ENCODE measurements around the gene TMEM89. TPM values are rescaled to one million over a fixed set of nuclear protein-coding genes. Genes with fewer than 3 reads are reported as not detected.

The TMEM89 gene
- total RNA-seq, 2 donors from 2014 or later = not detected

DNA sequence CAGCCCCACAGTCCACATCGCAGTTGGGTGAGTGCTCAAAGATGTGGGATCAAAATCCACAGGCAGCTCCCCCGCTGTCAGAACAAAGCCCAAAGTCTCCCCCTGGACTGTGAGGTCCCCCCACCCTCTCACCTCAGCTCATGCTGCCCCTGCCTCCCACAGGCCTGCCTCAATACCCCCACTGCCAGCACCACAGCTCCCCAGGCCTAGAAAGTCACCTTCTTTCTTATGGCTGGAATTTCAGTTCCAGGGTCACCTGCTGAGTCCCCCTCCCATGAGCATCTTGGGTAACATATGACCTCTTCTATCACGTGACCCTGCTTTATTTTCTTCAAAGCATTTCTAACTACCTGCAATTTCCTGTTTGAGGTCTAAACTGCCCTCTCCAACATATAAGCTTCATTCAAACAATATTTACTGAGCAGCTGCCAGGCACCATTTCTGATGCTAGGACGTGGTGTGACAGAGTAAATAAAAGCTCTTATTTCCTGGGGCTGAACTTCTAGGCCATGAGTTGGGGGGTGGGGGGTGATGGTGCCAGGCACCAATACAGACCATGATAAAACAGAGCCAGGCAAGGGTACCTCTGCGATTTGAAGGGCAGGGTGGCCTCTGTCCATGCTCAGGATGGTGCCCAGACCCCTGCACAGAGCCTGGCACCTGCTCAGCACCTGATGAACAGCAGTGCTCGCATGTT is 2.4 kb upstream of the TMEM89 start:
- ATAC-seq (no peak), DNase-seq (no peak)
- intact Hi-C loops (cut with DNase I) = no loop called here

DNA sequence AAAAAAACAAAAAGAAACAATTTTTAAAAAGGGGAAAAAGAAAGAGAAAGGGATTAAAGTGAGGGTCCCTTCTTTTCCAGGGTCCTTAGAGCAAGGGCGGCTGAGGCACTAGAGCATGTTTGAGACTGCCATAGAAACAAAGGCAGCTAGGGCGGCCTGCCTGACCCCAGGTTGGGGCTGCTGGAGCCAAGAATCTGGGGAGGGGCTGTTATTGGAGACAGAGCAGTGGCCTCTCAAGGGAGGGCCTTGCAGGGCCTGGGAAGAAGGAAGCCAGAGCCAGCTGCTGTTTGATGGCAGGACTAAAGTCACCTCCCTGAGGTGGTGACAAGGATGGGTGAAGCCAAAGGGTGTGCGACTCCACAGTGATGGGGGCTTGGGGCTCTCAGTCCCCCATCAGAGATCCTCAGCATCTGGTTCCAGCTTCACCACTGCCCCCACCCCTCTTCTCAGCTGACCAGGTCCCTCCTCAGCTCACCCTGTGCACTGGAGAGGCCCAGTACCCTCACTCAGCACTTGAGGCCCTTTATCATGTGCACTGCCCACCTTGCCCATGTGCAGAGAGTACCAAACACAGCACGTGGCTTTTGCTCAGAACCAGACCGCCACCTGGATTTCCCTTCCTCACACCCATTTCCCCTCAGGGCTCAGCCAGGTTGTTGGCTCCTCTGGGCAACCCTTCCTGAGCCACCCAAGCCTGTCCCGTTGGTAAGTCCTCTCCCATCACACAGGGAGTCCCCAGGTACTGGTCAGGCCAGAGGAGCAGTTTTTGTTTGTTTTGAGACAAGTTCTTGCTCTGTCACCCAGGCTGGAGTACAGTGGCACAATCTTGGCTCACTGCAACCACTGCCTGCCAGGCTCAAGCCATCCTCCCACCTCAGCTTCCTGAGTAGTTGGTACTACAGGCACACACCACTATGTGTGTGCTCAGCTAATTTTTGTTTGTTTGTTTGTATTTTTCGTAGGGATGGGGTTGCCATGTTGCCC is 1.7 kb downstream of the TMEM89 start:
- no peak for DNase-seq
- ATAC-seq = no peak
- intact Hi-C loops (cut with DNase I) = no loop called here

DNA sequence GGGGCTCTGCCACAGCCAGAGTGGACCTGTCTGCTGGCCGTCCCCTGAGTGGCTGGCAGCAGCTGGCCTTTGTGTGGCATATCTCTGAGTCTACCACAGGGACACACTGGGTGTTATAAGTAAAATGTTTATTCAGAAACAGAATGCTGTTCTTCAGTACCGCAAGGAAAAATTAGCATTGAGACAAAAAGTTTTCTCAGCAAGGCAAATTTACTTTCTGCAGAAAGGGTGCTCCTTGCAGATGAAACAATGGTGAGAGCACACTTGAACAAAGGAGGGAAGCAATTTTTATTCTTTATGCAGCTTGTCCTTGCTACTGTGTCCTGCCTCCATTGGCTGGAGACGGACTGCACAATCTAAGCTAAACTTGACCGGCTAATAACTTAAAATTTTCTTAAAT is 4.0 kb downstream of the TMEM89 start:
- DNase-seq = no peak
- ATAC-seq = no peak
- intact Hi-C loops (cut with DNase I) = no loop called here

DNA sequence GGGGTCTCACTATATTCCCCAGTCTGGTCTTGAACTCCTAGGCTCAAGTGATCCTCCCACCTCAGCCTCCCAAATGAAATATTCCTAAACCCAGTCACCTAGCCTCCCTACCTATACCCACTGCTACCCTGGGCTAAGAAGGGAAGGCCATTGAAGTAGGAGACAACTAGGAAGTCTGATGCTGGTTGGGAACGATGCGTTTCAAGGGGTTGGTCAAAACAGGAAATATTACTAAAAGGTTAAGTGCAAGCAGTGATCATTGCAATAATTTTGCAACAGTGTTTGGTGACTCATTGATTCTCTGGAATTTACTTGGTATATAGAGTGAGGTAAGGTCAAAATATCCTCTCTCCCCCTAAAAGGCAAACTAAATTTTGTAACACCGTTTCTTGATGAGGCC is 7.5 kb downstream of the TMEM89 start:
- DNase-seq = no peak
- intact Hi-C loops (cut with DNase I) = no loop called here
- ATAC-seq = no peak

DNA sequence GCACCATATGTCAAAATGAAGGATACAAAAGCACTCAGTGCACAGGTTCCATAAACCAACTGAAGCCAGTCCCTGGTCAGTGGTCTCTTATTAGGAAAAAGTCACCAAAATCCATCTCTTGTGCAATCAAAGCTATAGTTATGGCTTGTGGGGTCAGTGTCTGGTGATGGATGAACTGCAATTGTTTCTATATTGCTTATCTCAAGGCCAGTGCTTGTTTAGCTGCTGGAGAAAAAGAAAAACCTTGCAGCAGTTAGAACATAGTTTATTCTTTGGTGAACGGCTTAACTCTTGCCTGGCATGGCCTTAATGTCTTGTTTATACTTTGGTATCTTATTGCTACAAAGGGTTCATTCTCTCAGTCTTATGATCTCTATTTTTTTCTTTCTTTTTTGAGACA is 9.3 kb downstream of the TMEM89 start:
- DNase-seq = no peak
- intact Hi-C loops (cut with DNase I) = no loop called here
- ATAC-seq = no peak

DNA sequence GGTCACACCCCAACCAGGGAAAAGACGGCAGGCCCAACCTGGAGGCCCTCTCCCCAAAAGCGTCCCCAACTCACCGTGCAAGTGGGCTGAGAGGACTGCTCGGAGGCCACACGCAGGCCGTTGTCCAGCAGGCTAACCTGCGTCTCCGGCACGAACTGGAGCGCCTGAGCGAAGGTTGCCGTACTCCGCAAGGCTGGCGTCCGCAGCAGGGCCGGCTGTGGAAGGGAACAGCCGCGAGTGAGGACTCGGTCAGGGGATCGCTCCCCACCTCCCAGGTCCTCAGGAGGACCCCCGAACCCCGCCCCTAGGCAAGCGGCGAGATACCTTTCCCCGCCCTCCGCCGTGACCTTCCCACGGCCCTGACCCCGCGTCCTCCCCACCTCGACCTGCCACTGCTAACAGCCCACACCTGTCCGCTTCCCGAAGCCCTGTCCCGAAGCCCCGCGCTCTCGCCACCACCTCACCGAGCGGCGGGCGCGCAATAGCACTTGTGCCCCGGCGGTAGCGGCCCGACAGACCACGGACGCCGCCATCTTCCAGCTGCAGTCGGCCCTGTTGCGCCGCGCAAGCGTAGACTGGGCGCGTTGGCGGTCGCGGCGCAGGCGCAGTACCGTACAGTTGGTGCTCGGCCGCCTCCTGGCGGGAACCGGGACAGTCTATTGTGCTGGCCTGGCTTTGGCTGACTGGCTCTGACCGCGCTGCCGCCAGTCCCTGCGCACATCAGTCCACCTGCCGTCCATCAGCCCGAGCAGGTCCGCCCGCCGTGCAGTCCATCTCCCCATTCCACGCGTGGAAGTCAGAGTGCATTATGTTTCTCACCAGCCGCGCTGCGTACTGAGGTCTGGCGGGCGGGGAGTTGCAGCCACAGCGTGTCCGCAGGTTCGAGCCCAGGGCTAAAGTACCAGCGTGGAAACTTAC is 12.2 kb downstream of the TMEM89 start, which contains the start of gene UQCRC1:
Gene UQCRC1, minus strand, starts transcription at position 559 of the 918 bp plus-strand sequence. Its CDS starts 26 bp downstream, at position 533.
- ATAC-seq = peak; percentile 100

DNA sequence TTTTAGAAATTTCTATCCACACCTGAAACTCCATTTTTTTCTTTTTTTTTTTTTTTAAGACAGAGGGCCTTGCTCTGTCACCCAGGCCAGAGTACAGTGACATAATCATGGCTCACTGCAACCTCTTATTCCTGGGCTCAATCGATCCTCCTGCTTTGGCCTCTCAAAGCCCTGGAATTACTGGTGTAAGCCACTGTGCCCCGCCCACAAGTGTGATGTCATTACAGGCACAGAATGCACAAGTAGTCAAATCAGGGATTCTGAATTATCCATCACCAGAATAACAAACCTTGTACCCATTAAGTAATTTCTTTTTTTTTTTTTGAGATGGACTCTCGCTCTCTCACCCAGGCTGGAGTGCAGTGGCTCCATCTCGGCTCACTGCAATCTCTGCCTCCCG is 14.1 kb downstream of the TMEM89 start:
- no peak for DNase-seq
- intact Hi-C loops (cut with DNase I) = no loop called here
- no peak for ATAC-seq

More for the DNA sequence above, 12.2 kb downstream of the TMEM89 start, which contains the start of gene UQCRC1:
- intact Hi-C loops (cut with DNase I) = no loop called here
- DNase-seq = peak; percentile 94

DNA sequence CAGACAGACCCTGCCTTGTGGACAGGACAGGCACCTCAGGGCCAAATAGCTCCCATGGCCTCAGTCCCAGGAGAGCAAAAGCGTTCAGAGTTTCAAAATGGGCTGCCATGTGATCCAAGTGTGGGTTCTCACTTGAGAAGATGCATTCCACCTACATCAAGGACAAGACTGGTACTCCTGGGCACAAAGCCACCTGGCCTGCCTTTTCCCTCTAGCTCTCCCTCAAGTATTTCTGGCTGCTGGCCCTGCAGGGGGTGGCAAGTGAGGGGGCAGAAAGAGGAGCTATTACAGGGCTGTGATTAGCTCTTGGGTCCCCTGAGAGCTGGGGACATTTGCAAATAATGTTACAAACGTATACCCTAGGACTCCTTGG is 20.0 kb downstream of the TMEM89 start:
- intact Hi-C loops (cut with DNase I) = no loop called here
- ATAC-seq = peak; percentile 7 to 11

DNA sequence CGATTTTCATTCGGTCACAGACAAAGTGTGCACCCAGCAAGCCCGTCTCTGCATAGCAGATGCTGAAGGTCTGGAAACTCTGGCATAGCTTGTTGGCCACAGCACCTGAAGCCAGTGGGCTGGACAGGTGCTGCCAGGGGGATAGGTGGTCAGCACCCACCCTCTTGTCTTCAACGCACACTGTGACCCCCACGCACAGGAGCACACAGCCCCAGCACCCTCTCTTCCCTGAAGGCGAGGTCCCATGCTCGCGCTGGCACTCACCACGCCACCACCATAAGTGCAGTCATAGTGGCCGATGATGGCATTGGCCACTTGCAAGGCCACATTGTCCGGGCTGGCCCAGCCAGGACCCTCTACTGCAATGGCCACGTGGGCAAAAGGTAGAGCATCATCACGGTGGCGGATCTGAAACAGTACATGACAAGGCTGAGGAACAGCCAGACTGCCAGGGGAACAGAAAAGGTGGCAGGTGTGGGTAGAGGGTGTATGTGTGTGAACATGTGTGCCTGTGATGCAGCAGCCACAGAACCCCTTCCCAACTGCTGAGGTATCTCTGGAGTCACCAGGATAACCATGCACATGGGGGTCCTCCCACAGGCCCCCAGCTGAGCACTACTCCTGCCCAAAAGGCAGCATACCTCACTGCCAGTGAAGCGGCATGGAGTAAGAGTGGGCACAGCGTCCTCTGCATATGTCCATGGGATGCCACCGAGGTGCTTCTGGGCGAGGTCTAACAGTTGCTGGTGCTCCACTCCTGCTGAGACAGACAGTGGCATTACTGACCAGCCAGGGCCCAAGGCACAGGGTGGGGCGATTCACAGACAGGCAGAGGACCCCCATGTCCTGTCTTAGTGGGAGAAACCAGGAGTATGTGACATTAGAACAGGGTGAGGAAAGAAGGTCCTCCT is 20.6 kb downstream of the TMEM89 start:
- intact Hi-C loops (cut with DNase I) = no loop called here
- DNase-seq (no peak), ATAC-seq (no peak)

More for the DNA sequence above, 20.0 kb downstream of the TMEM89 start:
- DNase-seq = peak; percentile 62

DNA sequence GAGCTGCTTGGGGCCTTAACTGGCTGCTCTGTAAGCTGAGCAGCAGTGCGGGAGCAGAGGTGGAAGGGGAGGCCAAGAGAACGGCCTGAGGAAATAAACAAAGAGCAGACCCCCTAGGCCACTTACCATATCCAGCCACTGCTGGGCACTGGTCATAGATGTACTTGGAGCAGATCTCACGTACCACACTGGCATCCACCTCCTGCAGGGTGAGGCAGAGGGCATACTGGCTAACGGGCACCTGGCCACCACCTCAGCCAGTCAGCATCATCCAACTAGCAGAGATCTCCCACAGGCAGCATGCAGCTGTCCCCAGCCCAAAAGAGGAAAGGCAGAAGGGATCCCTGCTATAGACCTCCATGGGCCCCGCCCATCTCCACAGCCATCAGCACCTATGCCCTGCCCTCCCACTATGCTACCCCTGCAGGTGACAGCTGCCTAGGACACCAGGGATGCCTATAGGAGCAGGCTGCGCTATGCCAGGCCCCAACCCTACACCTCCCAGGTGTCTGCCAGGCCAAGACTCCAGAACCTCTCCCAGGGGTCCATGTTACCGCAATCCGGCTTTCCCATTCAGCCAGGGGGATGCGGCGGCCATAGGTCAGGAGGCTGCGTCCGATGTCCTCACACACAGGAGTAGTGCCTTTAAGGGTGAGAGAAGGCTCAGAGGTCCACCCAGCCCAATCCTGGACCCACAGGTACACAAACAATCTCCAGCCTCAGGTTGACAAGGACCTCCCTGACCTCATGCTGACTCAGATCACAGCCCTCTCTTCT is 21.9 kb downstream of the TMEM89 start:
- intact Hi-C loops (cut with DNase I) = no loop called here
- no peak for DNase-seq
- no peak for ATAC-seq

DNA sequence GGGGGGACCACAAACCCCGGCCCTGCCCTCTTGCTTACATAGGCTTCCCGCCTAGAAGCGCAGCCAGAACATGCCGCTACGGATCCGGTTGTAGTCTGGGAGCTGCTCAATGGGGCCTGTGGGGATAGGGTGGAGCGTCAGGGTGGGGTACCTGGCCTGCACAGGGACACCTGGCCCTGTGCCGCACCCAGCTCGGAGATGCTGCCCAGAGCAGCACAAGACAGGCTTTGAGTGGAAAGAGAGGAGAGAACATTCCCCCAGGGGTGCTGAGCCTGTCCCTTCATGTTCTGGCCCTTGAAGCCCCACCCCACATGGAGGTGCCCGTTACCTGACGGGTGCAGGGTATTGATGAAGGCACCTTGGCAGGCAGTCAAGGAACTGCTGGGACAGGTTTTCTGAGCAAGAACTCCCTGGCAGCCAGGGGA is 22.5 kb downstream of the TMEM89 start:
- no peak for ATAC-seq
- no peak for DNase-seq
- intact Hi-C loops (cut with DNase I) = no loop called here

DNA sequence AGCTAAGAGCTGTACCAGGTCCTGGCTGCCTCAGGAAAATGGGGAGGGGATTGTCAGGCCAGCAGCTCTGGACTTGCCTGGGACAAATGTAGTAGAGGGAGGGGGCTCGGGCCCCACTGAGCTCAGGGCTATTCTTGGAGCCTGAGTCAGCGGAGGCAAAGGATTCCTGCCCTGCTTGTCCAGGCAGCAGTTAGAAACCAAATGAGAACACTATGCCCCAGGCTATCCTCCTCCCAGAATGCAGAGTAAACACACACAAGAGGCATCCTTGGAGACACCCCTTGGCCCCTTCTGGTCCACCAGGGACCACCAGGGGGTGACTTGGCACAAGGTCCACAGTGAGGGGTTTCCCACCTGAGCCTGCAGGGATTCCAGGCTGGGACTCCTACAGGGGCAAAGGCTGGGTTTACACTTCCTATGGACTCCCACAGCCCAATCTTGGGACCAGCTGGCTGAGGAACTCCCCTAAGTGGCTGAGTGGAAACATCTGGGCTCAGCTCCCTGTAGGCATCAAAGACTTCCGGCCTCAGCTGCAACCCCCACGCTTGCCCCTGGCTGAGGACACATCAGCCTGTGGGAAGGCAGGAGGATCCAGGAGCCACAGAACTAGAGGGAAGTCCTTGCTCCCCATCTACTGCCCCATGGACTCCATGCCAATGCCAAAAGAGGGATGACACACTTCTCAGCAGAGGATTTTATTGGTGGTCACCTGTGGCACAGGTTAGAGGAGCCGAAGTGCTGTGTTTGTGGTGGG is 23.1 kb downstream of the TMEM89 start:
- peak; percentile 64 to 79 for ATAC-seq
- intact Hi-C loops (cut with DNase I) = no loop called here
- DNase-seq = peak; percentile 55

DNA sequence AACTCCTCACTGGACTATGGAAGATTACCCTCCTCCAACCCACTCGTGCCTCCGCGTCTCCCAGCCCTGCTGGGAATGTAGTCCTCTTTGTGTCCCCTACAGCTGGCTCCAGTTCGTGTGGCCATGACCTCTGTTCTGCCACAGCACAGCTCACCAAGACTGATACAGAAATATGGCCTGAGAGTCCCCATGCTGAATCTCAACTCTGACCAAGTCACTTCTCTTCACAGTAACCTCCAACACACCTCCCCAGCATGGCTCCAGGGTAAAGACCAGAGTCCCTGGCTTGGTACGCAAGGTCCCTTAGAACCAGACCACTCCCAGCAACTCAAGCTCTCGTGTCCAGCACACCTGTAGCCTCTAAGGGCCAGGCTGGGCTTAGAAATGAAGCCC is 24.2 kb downstream of the TMEM89 start:
- intact Hi-C loops (cut with DNase I) = no loop called here
- ATAC-seq (no peak), DNase-seq (no peak)

DNA sequence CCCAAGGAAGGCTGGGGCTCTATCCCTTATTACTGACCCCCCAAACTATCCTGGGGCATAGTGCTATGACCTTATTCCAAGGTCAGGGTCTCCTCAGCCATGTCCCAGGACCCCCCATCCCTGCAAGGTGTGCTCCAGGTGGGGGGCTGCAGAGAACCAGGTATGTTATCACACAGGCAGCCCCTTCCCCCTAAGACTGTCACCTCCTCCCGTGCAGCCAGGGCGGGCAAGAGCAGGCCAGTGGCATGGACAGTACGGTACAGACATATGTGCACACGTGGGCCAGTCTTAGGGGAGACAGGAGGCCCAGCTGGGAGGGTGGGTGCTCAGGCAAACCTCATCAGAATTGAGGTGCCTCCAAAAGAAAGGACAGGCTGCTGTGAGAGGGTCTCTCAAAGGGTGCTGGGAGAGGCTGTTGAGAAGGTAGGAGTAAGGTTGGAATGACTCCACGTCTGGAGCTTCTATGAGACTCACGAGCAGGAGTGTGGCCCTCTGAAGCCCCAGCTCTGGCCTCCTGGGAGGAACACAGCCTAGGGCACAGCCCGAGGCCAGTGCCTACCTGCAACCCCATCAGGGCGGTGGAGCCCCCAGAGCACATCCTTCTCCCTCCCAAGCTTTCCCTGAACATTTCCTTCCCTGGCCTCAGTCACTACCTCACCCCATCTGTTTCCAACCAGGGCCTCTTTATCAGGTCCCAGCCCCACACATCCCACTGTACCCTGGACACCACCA is 24.7 kb downstream of the TMEM89 start:
- intact Hi-C loops (cut with DNase I) = no loop called here
- ATAC-seq (no peak), DNase-seq (no peak)

DNA sequence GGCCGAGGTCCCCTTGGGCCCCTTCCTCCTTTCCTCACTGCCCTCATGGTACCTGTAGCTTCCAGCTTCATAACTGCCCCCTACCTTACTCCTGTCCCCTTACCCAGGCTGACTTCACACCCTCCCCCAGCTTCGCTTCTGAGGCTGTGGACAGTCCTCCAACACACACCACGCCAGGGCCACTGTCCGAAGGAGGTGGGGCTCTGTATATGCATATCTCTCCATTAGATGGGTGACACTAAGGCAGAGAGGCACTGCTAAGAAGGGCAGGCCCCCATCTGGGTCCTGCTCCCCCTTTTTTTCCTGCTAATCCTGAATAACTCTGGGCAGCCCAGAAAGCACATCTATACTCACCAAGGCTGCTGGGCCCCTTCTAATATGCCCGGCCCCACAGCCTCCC is 25.4 kb downstream of the TMEM89 start:
- DNase-seq = no peak
- ATAC-seq = no peak
- intact Hi-C loops (cut with DNase I) = no loop called here

DNA sequence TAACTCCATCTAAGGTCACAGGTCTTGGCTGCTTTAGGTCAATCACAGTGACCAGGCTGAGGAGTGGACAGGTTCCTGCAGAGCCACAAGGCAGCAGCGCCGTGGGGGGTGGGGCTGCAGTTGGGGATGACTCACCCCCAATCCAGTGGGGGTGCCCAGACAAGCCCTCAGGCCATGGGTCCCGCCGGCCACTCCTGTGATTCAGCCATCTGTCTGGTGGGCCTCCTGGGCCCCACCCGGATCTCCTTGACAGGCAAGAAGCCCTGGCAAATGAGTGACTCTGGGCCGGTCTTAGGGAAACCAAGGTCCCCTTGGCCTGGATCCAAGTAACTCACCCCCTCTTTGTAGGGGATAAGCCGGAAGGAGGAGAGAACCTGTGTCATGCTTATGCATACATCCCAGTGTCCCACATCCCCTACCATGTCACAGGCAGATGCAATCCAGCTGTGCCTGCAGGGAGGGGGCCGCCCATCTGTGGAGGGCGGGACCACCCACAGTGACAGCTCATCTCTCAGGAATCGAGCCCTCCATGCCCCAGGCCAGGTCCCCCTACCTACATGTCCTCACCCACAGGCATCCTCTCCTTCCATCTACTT is 25.9 kb downstream of the TMEM89 start:
- peak in 1 of 2 donors; percentile 66 for ATAC-seq
- peak; percentile 58 for DNase-seq
- intact Hi-C loops (cut with DNase I) = no loop called here
